DOHH2 (cell line): Measurements from ENCODE around the gene TOMT.
"Not testable (repeated sequence)": the region's sequence is repeated elsewhere in the genome, so short reads cannot be mapped to it uniquely, and the experiment has no call there.

ENCODE experiments used
- H3F3A ChIP-seq: fragments of 200-600 bp; sonication (generic), shearing (Covaris generic); 2 replicates; pipeline ENCODE4 v1.6.0; 2016; ENCODE audit warnings: antibody characterized with exemption, mild to moderate bottlenecking; ENCODE audit not compliant: control insufficient read depth, insufficient read depth
- H3K27ac ChIP-seq: fragments of 200-600 bp; sonication (generic); 2 replicates; pipeline ENCODE4 v1.5.1; 2014; ENCODE audit warnings: low read depth, mild to moderate bottlenecking, low read length, moderate library complexity
- H3K27me3 ChIP-seq: fragments of 200-600 bp; sonication (generic); 2 replicates; pipeline ENCODE4 v1.6.1; 2014; ENCODE audit warnings: mild to moderate bottlenecking, low read length, mixed read lengths; ENCODE audit not compliant: control insufficient read depth
- H3K36me3 ChIP-seq: fragments of 200-600 bp; sonication (generic); 2 replicates; pipeline ENCODE4 v1.6.1; 2014; ENCODE audit warnings: mild to moderate bottlenecking, low read length, moderate library complexity, mixed read lengths; ENCODE audit not compliant: control insufficient read depth
- H3K4me1 ChIP-seq: fragments of 200-600 bp; sonication (generic); 2 replicates; pipeline ENCODE4 v1.6.1; 2014; ENCODE audit warnings: mild to moderate bottlenecking, low read length, mixed read lengths; ENCODE audit not compliant: control insufficient read depth
- H3K4me2 ChIP-seq: fragments of 200-600 bp; sonication (generic); 2 replicates; pipeline ENCODE4 v1.6.0; 2014; ENCODE audit warnings: mild to moderate bottlenecking, low read length, moderate library complexity
- H3K4me3 ChIP-seq: fragments of 200-600 bp; sonication (generic); 2 replicates; pipeline ENCODE4 v1.5.1; 2014; ENCODE audit warnings: mild to moderate bottlenecking, low read length, mixed read lengths
- H3K79me2 ChIP-seq: fragments of 200-600 bp; sonication (generic); 2 replicates; pipeline ENCODE4 v1.6.1; 2014; ENCODE audit warnings: mild to moderate bottlenecking, low read length, mixed read lengths; ENCODE audit not compliant: control insufficient read depth
- H3K9me2 ChIP-seq: fragments of 200-600 bp; sonication (generic); replicated peaks from 2 replicates; pipeline ENCODE4 v1.6.1; 2014; ENCODE audit warnings: mild to moderate bottlenecking, low read length, mixed read lengths; ENCODE audit not compliant: control insufficient read depth
- H3K9me3 ChIP-seq: fragments of 200-600 bp; sonication (generic); 2 replicates; pipeline ENCODE4 v1.6.1; 2014; ENCODE audit warnings: antibody characterized with exemption, low read length, mixed read lengths; ENCODE audit not compliant: control insufficient read depth, insufficient read depth
- H4K20me1 ChIP-seq: fragments of 200-600 bp; sonication (generic); 2 replicates; pipeline ENCODE4 v1.6.0; 2014; ENCODE audit warnings: low read depth, mild to moderate bottlenecking, antibody characterized with exemption, low read length, moderate library complexity; ENCODE audit not compliant: control insufficient read depth, insufficient read depth
- CTCF ChIP-seq: fragments of 200-600 bp; sonication (generic); IDR thresholded peaks from one replicate; pipeline ENCODE4 v1.5.1; 2014; ENCODE audit warnings: antibody characterized with exemption, mild to moderate bottlenecking, low read depth, low read length; ENCODE audit not compliant: poor library complexity, severe bottlenecking
- EZH2phosphoT487 ChIP-seq: fragments of 200-600 bp; sonication (generic); IDR thresholded peaks from 2 replicates; pipeline ENCODE4 v1.6.1; 2017; ENCODE audit warnings: borderline replicate concordance, mild to moderate bottlenecking, antibody characterized with exemption, low read length, moderate library complexity, mixed read lengths

TOMT gene

GRCh38 chr11:72139500-72139899 lies 33.8 kb downstream of the TOMT start:
- Histone ChIP-seq H3K79me2 (no peaks in the 10 kb centered on the region), H3K9me2 (no peaks in the 10 kb centered on the region), H3F3A (no peaks in the 10 kb centered on the region), H3K27me3 (peaks cover 14% of the 10 kb centered on the region), H3K36me3 (no peaks in the 10 kb centered on the region), H3K4me1 (0 out of 2 replicates have a peak, but pooled peaks cover 3% of the 10 kb centered on the region), H4K20me1 (no peaks in the 10 kb centered on the region), H3K4me3 (no peak overlapping the region), H3K27ac (no peak overlapping the region), H3K9me3 (no peaks in the 10 kb centered on the region), H3K4me2 (no peak overlapping the region)
- TF ChIP-seq CTCF (no peak), EZH2phosphoT487 (no peak)

GRCh38 chr11:72140661-72141060 lies 34.9 kb downstream of the TOMT start:
- Histone ChIP-seq H3K9me3 (no peaks in the 10 kb centered on the region), H3F3A (no peaks in the 10 kb centered on the region), H3K4me2 (no peak overlapping the region), H3K4me3 (no peak overlapping the region), H3K4me1 (0 out of 2 replicates have a peak, but pooled peaks cover 3% of the 10 kb centered on the region), H3K27ac (no peak overlapping the region), H3K79me2 (no peaks in the 10 kb centered on the region), H4K20me1 (no peaks in the 10 kb centered on the region), H3K36me3 (no peaks in the 10 kb centered on the region), H3K27me3 (peaks cover 14% of the 10 kb centered on the region), H3K9me2 (no peaks in the 10 kb centered on the region)
- TF ChIP-seq CTCF (no peak), EZH2phosphoT487 (no peak)

- peaks cover 14% of the 10 kb centered on the region for H3K27me3 ChIP-seq
- H3K27ac ChIP-seq, result no peak overlapping the region
Measured at GRCh38 chr11:72141066-72141465, 35.3 kb downstream of the TOMT start.

GRCh38 chr11:72142086-72142485 lies 36.4 kb downstream of the TOMT start:
- peaks cover 17% of the 10 kb centered on the region for H3K27me3 ChIP-seq
- H3K4me1 ChIP-seq, H3K9me3 ChIP-seq: not testable (repeated sequence)

More at GRCh38 chr11:72141066-72141465, 35.3 kb downstream of the TOMT start:
- Histone ChIP-seq H4K20me1 (no peaks in the 10 kb centered on the region), H3K9me3 (no peaks in the 10 kb centered on the region), H3K9me2 (no peaks in the 10 kb centered on the region), H3K36me3 (no peaks in the 10 kb centered on the region), H3K79me2 (no peaks in the 10 kb centered on the region), H3K4me3 (no peak overlapping the region), H3F3A (no peaks in the 10 kb centered on the region), H3K4me2 (no peak overlapping the region), H3K4me1 (0 out of 2 replicates have a peak, but pooled peaks cover 3% of the 10 kb centered on the region)
- TF ChIP-seq EZH2phosphoT487 (no peak), CTCF (no peak)

GRCh38 chr11:72142543-72142942 lies 36.8 kb downstream of the TOMT start:
- H3K27me3 ChIP-seq, result peaks cover 17% of the 10 kb centered on the region
- not testable (repeated sequence) for H3K36me3 ChIP-seq, H3F3A ChIP-seq, H3K9me2 ChIP-seq, H3K4me1 ChIP-seq, H3K9me3 ChIP-seq, H3K27ac ChIP-seq, H3K79me2 ChIP-seq, H3K4me3 ChIP-seq, H4K20me1 ChIP-seq, H3K4me2 ChIP-seq

More at GRCh38 chr11:72142086-72142485, 36.4 kb downstream of the TOMT start:
- H3K79me2 ChIP-seq, H4K20me1 ChIP-seq, H3K9me2 ChIP-seq, H3K4me2 ChIP-seq, H3F3A ChIP-seq, H3K4me3 ChIP-seq, H3K27ac ChIP-seq, H3K36me3 ChIP-seq: not testable (repeated sequence)
